ENCODE data around the gene TACR2.

The TACR2 gene

DNA sequence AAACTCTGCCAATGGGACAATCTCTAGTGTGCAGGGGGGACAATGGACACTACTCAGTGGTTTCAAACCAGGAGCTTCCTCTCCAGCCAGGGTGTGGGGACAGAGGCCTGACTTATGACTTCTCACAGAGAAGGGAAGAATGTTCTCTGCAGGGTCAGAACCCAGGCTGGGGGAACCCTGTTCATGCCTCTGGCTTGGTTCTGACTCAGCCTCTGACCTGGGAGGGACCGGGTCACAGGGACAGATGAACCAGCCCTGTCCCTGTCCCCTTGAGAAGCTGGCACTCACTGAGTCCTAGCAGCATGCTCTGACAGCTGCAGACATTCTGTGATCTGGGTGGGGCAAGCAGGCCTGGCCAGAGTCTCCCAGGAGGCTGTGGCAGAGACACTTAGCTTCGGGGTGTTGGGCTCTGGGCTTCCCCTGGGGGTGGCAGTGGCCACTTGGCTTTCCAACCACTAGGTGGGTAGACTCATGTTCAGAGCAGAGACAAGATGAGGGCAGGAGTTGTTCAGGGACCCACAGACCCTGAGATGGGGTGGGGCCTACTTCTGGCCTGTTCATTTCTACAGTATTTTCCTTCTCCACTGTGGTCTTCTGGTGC lies 48.2 kb upstream of the TACR2 start:
- Histone ChIP-seq H3K79me2 (ENCODE audit: insufficient read depth, low read length) (no peaks in the 10 kb centered on the region), H3K36me3 (ENCODE audit: insufficient read depth, low read length) (no peaks in the 10 kb centered on the region), H3K4me1 (ENCODE audit: insufficient read depth, low read length) (0 out of 2 replicates have a peak, but pooled peaks cover 5% of the 10 kb centered on the region), H3K27me3 (ENCODE audit: insufficient read depth, low read length, poor library complexity) (no peaks in the 10 kb centered on the region), H3K9me3 (ENCODE audit: insufficient read depth, low read length, severe bottlenecking) (no peaks in the 10 kb centered on the region), H3K4me2 (ENCODE audit: insufficient read depth, low read length) (no peak overlapping the region), H2AFZ (ENCODE audit: low read depth, low read length) (no peak overlapping the region), H3K9ac (ENCODE audit: low read depth, low read length) (no peak overlapping the region), H4K20me1 (ENCODE audit: insufficient read depth, low read length) (no peaks in the 10 kb centered on the region; the same call in 1 of the 2 replicates), H3K27ac (ENCODE audit: low read length) (no peak overlapping the region), H3K4me3 (ENCODE audit: low read depth in 1 of 2, low read length in 2 of 2) (no peak overlapping the region)
- DNase-seq (no peak), ATAC-seq (ENCODE audit: insufficient read depth, low read depth) (no peak)
- TF ChIP-seq EZH2 (IDR thresholded peaks at IDR 0.05; ENCODE audit: borderline replicate concordance, low read depth, low read length, severe bottlenecking): no peak
- TF ChIP-seq, protein P1, sequence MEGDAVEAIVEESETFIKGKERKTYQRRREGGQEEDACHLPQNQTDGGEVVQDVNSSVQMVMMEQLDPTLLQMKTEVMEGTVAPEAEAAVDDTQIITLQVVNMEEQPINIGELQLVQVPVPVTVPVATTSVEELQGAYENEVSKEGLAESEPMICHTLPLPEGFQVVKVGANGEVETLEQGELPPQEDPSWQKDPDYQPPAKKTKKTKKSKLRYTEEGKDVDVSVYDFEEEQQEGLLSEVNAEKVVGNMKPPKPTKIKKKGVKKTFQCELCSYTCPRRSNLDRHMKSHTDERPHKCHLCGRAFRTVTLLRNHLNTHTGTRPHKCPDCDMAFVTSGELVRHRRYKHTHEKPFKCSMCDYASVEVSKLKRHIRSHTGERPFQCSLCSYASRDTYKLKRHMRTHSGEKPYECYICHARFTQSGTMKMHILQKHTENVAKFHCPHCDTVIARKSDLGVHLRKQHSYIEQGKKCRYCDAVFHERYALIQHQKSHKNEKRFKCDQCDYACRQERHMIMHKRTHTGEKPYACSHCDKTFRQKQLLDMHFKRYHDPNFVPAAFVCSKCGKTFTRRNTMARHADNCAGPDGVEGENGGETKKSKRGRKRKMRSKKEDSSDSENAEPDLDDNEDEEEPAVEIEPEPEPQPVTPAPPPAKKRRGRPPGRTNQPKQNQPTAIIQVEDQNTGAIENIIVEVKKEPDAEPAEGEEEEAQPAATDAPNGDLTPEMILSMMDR (IDR thresholded peaks at IDR 0.05; ENCODE audit: borderline replicate concordance, extremely low read depth, low read length, poor library complexity, severe bottlenecking): no peak

DNA sequence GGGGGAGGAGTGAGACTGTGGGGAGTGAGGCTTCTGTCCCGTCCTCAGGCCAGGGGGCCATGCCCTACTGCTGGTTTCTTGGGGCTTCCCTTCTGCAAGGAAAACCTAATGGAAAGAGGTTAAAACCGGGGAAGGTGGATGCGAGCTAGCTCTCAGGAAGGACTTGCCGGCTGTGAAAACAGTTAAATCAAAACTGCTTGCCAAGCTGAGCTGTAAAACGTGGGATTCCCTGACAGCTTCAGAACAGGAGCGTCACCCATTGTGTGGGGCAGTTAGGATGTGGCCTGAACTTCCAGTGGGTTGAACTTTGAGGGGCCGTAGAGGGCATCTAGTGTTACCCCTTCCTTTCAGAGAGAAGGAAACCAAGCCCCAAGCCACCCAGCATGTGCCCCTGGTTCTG lies 47.7 kb upstream of the TACR2 start:
- no peak overlapping the region for H3K27ac ChIP-seq (ENCODE audit: low read length)
- H3K27me3 ChIP-seq (ENCODE audit: insufficient read depth, low read length, poor library complexity): no peaks in the 10 kb centered on the region
- H2AFZ ChIP-seq (ENCODE audit: low read depth, low read length): no peak overlapping the region
- H3K4me1 ChIP-seq (ENCODE audit: insufficient read depth, low read length): 0 out of 2 replicates have a peak, but pooled peaks cover 5% of the 10 kb centered on the region
- no peaks in the 10 kb centered on the region for H3K9me3 ChIP-seq (ENCODE audit: insufficient read depth, low read length, severe bottlenecking)
- no peak for TF ChIP-seq EZH2 (IDR thresholded peaks at IDR 0.05; ENCODE audit: borderline replicate concordance, low read depth, low read length, severe bottlenecking)
- TF ChIP-seq, protein P1 (IDR thresholded peaks at IDR 0.05; ENCODE audit: borderline replicate concordance, extremely low read depth, low read length, poor library complexity, severe bottlenecking): no peak
- no peaks in the 10 kb centered on the region for H3K36me3 ChIP-seq (ENCODE audit: insufficient read depth, low read length)
- H3K4me2 ChIP-seq (ENCODE audit: insufficient read depth, low read length): no peak overlapping the region
- no peak for DNase-seq
- H3K9ac ChIP-seq (ENCODE audit: low read depth, low read length): no peak overlapping the region
- no peaks in the 10 kb centered on the region for H3K79me2 ChIP-seq (ENCODE audit: insufficient read depth, low read length)
- no peak overlapping the region for H3K4me3 ChIP-seq (ENCODE audit: low read depth in 1 of 2, low read length in 2 of 2)
- ATAC-seq (ENCODE audit: insufficient read depth, low read depth): no peak
- H4K20me1 ChIP-seq (ENCODE audit: insufficient read depth, low read length): no peaks in the 10 kb centered on the region; the same call in 1 of the 2 replicates

GRCh38 chr10:69463886-69464285 lies 47.2 kb upstream of the TACR2 start:
- Histone ChIP-seq H3K27me3 (ENCODE audit: insufficient read depth, low read length, poor library complexity) (no peaks in the 10 kb centered on the region), H3K79me2 (ENCODE audit: insufficient read depth, low read length) (no peaks in the 10 kb centered on the region), H3K9me3 (ENCODE audit: insufficient read depth, low read length, severe bottlenecking) (no peaks in the 10 kb centered on the region), H3K36me3 (ENCODE audit: insufficient read depth, low read length) (no peaks in the 10 kb centered on the region), H3K4me2 (ENCODE audit: insufficient read depth, low read length) (no peak overlapping the region), H2AFZ (ENCODE audit: low read depth, low read length) (no peak overlapping the region), H4K20me1 (ENCODE audit: insufficient read depth, low read length) (no peaks in the 10 kb centered on the region; the same call in 1 of the 2 replicates), H3K27ac (ENCODE audit: low read length) (no peak overlapping the region), H3K4me3 (ENCODE audit: low read depth in 1 of 2, low read length in 2 of 2) (no peak overlapping the region), H3K4me1 (ENCODE audit: insufficient read depth, low read length) (0 out of 2 replicates have a peak, but pooled peaks cover 5% of the 10 kb centered on the region), H3K9ac (ENCODE audit: low read depth, low read length) (no peak overlapping the region)
- no peak for TF ChIP-seq EZH2 (IDR thresholded peaks at IDR 0.05; ENCODE audit: borderline replicate concordance, low read depth, low read length, severe bottlenecking)
- TF ChIP-seq, protein P1 (IDR thresholded peaks at IDR 0.05; ENCODE audit: borderline replicate concordance, extremely low read depth, low read length, poor library complexity, severe bottlenecking): no peak
- ATAC-seq (ENCODE audit: insufficient read depth, low read depth): no peak
- no peak for DNase-seq

Data from DND-41 (cell line).